Stimulated activated CD4-positive, alpha-beta T cell treated with anti-CD3 and anti-CD28 coated beads, Interleukin-4, amount 100 ng/mL, for 24 hours (primary cell): ENCODE measurements around the gene SPRR5.

Experiments
- DNase-seq: peaks from one replicate; pipeline ENCODE4 v3.0.0-alpha.2; 2020

SPRR5 gene

GRCh38 chr1:152951711-152952110 lies 4.7 kb downstream of the SPRR5 start:
- no peak for DNase-seq

- DNase-seq, result no peak
Observed at GRCh38 chr1:152953761-152954160, 6.8 kb downstream of the SPRR5 start.

GRCh38 chr1:152954436-152954835 lies 7.4 kb downstream of the SPRR5 start:
- DNase-seq, result no peak

GRCh38 chr1:152957561-152957960 lies 10.6 kb downstream of the SPRR5 start:
- no peak for DNase-seq

GRCh38 chr1:152959273-152959672 lies 12.3 kb downstream of the SPRR5 start:
- no peak for DNase-seq

- DNase-seq, result no peak
Observed at GRCh38 chr1:152959801-152960451, 12.9 kb downstream of the SPRR5 start.

GRCh38 chr1:152960452-152961044 lies 13.5 kb downstream of the SPRR5 start:
- DNase-seq, result no peak

- no peak for DNase-seq
Observed at GRCh38 chr1:152961226-152961891, 14.4 kb downstream of the SPRR5 start.

- DNase-seq, result no peak
Observed at GRCh38 chr1:152962876-152963415, 15.9 kb downstream of the SPRR5 start.

- DNase-seq, result no peak
Observed at GRCh38 chr1:152964536-152964935, 17.5 kb downstream of the SPRR5 start.

GRCh38 chr1:152965853-152966252 lies 18.8 kb downstream of the SPRR5 start:
- no peak for DNase-seq

GRCh38 chr1:152967201-152967600 lies 20.2 kb downstream of the SPRR5 start:
- no peak for DNase-seq

GRCh38 chr1:152968248-152968647 lies 21.2 kb downstream of the SPRR5 start:
- DNase-seq, result no peak

- no peak for DNase-seq
Observed at GRCh38 chr1:152969036-152969435, 22.0 kb downstream of the SPRR5 start.

GRCh38 chr1:152970495-152970894 lies 23.5 kb downstream of the SPRR5 start, which contains the start of gene SPRR4:
TSS of gene SPRR4 (plus strand) at chr1:152970648. CDS start at chr1:152971891, 1,243 bp downstream.
- no peak for DNase-seq

GRCh38 chr1:152972196-152972886 lies 25.3 kb downstream of the SPRR5 start:
- DNase-seq, result no peak

- DNase-seq, result no peak
Observed at GRCh38 chr1:152976688-152977087, 29.7 kb downstream of the SPRR5 start.

- no peak for DNase-seq
Observed at GRCh38 chr1:152977614-152978013, 30.6 kb downstream of the SPRR5 start.

GRCh38 chr1:152980676-152981075 lies 33.7 kb downstream of the SPRR5 start:
- no peak for DNase-seq

GRCh38 chr1:152981146-152981871 lies 34.3 kb downstream of the SPRR5 start:
- DNase-seq, result no peak

GRCh38 chr1:152982076-152982475 lies 35.1 kb downstream of the SPRR5 start:
- DNase-seq, result no peak

- DNase-seq, result no peak
Observed at GRCh38 chr1:152983234-152983633, 36.2 kb downstream of the SPRR5 start.

- no peak for DNase-seq
Observed at GRCh38 chr1:152983743-152984142, 36.7 kb downstream of the SPRR5 start, which contains the start of gene SPRR1A. TSS of gene SPRR1A (plus strand) at chr1:152984081. CDS start at chr1:152985231, 1,150 bp downstream.
